ENCODE results near the gene FNDC8.
"Not testable (repeated sequence)": the region's sequence is repeated elsewhere in the genome, so short reads cannot be mapped to it uniquely, and the experiment has no call there.

Gene FNDC8

DNA sequence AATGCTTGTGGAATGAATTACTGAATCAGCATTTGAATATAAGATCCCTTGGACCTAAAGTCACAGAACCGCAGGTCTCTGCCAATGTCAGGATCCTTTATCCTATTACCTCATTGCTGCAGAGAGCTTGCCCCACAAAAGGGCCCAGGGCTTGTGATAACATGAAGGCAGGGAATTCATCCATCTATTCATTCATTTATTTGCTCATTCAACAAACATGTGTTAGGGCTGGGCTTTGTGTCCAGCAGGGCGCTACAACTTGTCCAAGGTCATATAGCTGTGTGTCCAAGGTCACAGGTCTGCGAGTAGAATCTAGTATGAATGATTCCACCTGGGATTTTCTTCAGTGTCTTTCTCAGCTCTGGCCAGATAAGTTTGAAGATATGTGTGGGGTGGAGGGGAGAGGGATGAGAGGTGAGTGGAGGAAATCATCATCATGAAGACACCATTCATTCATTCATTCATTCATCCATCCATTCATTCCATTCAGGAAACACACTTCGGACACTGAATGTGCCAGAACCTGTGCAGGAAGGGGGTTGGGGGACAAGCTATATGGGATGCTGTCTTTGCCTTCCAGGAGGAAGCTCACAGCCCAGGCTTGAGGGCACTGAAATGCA lies 24.9 kb downstream of the FNDC8 start:
- no peak for DNase-seq

GRCh38 chr17:35147375-35147905 lies 26.0 kb downstream of the FNDC8 start, which contains the start of gene UNC45B:
Gene UNC45B (plus strand): TSS chr17:35147817. CDS start chr17:35148264, 447 bp downstream.
- no peak for DNase-seq

DNA sequence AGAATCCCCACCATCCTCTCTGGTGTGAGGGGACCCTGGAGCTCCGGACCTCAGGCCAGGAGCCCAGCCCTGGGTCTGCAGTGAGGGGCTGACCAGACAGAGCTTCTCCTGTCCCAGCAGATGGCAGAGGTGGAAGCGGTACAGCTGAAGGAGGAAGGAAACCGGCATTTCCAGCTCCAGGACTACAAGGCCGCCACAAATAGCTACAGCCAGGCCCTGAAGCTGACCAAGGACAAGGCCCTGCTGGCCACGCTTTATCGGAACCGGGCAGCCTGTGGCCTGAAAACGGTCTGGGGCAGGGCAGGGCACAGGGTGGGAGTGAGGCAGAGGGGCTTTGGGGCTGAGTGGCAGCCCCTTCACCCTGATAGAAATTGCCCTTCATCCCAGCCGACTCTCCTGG lies 26.7 kb downstream of the FNDC8 start:
- DNase-seq, result no peak

DNA sequence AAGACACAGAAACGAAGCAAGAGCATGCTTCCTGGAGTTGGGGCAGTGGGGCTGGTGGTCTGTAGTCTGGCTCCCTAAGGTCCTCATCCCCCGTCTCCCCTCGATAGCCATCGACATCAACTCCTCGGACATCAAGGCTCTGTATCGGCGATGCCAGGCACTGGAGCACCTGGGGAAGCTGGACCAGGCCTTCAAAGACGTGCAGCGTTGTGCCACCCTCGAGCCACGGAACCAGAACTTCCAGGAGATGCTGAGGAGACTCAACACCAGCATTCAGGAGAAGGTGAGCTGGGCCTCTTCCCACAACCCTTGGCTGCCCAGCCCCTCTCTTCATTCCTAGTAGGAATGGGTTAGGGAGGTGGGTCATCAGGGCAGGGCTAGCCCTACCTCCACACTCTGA lies 28.5 kb downstream of the FNDC8 start:
- no peak for DNase-seq

DNA sequence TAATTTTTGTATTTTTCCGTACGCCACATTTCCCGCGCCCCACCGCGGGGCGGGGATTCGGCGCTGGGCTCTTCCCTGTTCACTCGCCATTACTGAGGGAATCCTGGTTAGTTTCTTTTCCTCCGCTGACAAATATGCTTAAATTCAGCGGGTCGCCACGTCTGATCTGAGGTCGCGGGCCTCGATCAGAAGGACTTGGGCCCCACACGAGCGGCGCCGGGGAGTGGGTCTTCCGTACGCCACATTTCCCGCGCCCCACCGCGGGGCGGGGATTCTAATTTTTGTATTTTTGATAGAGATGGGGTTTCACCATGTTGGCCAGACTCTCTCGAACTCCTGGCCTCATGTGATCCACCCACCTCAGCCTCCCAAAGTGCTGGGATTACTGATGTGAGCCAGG lies 29.7 kb downstream of the FNDC8 start:
- DNase-seq, result not testable (repeated sequence)

GRCh38 chr17:35152421-35153140 lies 31.2 kb downstream of the FNDC8 start:
- no peak for DNase-seq

- no peak for DNase-seq
Measured at GRCh38 chr17:35154196-35155165, 33.1 kb downstream of the FNDC8 start.

DNA sequence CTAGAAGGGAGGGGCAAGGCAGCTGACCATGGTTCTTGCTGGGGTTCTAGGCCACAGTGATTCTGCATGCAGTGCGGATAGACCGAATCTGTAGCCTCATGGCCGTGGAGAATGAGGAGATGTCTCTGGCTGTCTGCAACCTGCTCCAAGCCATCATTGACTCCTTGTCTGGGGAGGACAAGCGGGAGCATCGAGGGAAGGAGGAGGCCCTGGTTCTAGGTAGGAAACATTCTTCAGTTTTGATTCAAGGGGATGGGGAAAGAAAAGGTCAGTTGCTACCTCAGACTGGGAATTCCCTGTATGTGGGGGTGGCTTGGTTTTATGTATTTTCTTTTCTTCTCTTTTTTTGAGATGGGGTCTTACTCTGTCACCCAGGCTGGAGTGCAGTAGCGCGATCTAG lies 33.8 kb downstream of the FNDC8 start:
- no peak for DNase-seq

GRCh38 chr17:35159940-35160339 lies 38.5 kb downstream of the FNDC8 start:
- no peak for DNase-seq

DNA sequence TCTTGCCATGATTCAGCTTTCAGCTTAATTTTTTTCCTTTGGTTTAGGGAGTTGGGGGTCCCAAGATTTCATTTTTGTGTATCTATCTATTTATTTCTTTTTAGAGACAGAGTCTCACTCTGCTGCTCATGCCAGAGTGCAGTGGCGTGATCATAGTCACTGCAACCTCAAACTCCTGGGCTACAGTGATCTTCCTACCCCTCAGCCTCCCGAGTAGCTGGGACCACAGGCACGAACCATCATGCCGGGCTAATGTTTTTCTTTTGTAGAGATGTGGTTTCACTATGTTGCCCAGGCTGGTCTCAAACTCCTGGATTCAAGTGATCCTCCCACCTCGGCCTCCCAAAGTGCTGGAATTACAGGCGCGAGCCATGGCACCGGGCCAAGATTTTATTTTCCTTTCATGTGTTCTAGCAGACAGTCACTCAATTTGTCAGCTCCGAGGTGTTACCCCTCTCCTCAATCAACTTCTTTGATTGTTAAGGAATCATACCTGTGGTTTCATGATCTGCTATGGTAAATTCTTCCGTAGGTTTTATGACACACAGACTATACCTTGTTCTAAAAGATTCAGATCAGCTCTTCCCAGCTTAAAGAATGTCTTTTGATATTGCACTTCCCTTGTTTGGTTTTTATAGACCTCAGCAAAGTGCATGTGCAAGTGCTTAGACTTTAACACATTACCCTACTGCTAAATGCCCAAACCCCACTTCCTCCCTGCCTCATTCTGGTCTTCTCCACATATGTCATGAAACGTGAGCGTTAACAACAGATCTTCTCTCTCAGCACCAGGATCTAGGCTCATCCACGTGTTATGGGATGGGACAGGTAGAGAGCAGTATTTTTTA lies 39.2 kb downstream of the FNDC8 start:
- peak; percentile 9 for DNase-seq

GRCh38 chr17:35161281-35161761 lies 39.9 kb downstream of the FNDC8 start:
- DNase-seq, result peak; percentile 71

DNA sequence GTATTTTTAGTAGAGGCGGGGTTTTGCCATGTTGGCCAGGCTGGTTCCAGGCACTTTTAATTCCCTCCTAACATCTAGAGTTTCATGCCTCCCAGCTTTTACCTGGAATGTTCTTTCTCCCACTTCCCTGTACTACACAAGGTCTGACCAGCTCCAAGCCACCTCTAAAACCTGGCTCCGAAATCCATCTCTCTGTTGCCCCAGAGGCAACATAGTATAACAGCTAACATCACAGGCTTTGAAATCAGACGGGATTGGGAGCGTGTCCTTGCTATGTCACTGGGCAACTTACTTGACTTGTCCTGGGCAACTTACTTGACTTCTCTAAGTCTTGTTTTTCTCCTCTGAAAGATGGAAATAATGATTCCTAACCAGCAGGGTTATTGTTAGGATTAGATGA lies 41.3 kb downstream of the FNDC8 start:
- DNase-seq, result no peak

DNA sequence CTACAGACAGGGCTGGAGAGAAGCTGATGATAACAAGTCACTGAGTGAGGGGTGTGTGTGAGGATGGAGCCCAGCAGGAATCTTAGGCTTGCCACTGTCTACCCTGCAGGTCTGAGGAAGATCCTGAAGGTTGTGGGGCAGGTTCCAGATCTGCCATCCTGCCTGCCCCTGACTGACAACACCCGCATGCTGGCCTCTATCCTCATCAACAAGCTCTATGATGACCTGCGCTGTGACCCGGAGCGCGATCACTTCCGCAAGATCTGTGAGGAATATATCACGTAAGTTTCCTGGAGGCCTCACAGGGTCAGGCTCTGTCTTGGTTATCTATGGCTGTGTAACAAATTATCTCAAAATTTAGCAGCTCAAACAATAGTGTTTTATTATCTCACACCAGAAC lies 42.5 kb downstream of the FNDC8 start:
- no peak for DNase-seq

DNA sequence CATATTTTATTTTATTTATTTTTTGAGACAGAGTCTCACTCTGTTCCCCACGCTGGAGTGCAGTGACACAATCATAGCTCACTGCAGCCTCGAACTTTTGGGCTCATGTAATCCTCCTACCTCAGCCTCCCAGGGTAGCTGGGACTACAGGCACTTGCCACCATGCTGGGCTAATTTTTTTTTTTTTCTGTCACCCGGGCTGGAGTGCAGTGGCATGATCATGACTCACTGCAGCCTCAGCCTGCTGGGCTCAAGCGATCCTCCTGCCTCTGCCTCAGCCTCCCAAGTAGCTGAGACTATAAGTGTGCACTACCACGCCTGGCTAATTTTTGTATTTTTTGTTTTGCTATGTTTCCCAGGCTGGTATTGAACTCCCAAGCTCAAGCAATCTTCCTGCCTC lies 43.3 kb downstream of the FNDC8 start:
- no peak for DNase-seq

DNA sequence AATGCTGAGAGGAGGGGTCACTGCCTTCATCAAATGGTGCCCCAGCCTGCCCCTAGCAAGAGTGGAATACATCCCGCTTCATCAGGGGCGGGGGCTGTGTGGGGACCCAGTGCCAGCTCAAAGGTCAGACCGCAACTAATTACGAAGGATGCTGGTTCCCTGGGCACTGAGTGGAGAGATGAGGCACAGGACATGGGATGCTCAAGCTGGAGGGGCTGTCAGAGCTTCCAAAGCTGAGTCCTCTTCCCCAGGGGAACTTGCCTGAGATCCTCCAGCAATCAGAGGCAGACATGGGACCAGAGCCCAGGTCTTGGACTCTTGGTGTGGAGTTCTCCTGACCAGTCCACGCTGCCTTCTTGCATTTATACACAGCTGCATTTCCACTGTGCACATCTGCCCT lies 45.1 kb downstream of the FNDC8 start:
- DNase-seq, result no peak

DNA sequence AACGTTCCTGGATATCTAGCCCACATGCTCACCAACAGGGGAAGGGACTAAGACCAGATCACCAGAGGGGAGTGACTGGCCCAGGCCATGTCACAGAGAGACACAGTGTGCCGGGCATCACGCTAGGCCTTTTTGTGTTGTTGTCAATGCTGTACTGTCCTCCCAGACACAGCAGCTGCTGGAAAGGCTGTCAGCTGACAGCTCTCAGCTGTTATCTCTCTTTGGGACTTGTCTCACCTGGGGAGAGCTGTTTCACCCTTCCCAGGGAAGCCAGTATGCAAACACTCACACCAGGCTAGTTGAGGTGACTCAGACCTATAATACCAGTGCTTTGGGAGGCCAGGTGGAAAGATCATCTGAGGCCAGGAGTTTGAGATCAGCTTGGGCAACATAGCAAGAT lies 45.6 kb downstream of the FNDC8 start:
- no peak for DNase-seq

DNA sequence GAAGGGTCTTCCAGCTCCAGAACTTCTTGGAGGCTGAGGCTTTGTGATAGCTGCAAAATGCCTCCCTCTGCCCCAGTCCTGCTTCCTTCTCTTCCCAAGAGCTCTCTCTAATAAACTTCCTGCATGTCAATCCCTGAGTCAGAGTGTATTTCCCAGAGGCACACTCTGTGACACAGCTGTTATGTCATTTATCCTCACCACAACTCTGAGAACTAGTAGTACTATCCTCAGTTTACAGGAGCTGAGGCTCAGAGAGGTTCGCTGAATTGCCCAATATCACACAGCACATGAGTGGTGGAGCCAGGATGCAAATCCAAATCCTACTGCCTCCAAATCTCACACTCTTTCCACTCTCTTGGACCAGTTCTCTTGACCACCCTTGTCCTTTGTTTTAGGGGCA lies 46.3 kb downstream of the FNDC8 start:
- no peak for DNase-seq

- DNase-seq, result no peak
Measured at GRCh38 chr17:35169835-35170363, 48.5 kb downstream of the FNDC8 start.

DNA sequence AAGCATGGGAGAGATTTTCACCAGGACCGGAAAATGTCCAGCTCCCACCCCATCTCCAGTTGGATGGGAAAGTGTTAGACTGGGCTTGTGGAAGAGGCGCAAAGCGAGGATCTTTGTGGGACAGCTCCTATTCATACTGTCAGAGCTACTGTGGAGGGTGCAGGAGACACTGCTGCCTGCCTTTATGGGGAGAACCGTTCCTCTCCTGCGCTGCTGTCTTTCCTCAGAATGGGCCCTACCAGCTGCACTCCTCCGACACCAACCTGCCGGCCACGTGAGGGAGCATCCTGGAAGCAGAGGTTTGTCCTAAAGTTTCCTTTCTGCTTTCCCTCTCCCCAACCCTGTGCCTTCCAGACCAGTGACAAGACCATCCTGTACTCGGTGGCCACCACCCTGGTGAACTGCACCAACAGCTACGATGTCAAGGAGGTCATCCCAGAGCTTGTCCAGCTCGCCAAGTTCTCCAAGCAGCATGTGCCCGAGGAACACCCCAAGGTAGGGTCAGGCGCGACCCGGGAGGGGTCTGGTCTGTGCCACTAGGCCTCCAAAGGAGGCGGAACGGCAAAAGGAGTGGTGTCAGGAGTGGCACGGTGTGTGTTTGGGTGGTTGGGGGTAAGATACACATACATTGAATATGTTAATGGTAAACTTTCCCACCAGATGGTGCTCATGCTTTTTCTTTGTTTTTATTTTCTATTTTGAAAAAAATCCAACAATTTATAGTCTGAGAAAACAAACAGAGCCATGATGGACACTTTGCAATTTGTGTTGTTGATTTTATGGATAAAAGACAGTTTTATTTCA lies 49.8 kb downstream of the FNDC8 start:
- DNase-seq, result peak; percentile 58

GRCh38 chr17:35171834-35172233 lies 50.4 kb downstream of the FNDC8 start:
- DNase-seq, result peak; percentile 23

DNA sequence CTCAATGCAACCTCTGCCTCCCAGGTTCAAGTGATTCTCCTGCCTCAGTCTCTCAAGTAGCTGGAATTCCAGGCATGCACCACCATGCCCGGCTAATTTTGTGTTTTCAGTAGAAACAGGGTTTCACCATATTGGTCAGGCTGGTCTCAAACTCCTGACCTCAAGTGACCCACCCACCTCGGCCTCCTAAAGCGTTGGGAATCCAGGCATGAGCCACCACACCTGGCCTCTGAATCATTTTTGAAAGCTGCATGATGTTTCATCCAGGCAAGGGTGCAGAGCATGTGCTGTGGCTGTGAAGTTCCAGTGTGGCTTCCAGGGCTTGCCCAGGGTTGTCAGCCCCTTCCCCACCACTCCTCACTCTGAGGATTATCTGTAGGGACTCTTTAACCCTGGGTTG lies 50.9 kb downstream of the FNDC8 start:
- not testable (repeated sequence) for DNase-seq
